ENCODE measurements around the gene RNASEH1. TPM values are rescaled to one million over a fixed set of nuclear protein-coding genes. Genes with fewer than 3 reads are reported as not detected.

The RNASEH1 gene
- total RNA-seq (2012; rRNA removed) (23.7 and 38.3 TPM in 2 replicates), polyA plus RNA-seq (2012; rRNA removed) (21.7 and 23.5 TPM in 2 replicates), Bru-seq, nascent RNA (percentile 84 among the genes with signal in this experiment), BruChase-seq, experiment 1, labeled RNA remaining after a 6-hour chase (percentile 88 among the genes with signal in this experiment), BruChase-seq, experiment 2, labeled RNA remaining after a 2-hour chase (percentile 85 among the genes with signal in this experiment)
- polyA plus RNA-seq (2012; cell fraction: cytosol; rRNA removed): 11.6 and 14.9 TPM in 2 replicates
- polyA plus RNA-seq (2012; cell fraction: nucleus; rRNA removed; ENCODE audit: low replicate concordance): 6.1 and 14.1 TPM in 2 replicates
- long read RNA-seq, transcript RNASEH1-201 (8 exons, 1,887 nt): major isoform, 84 of 102 reads
- long read RNA-seq, partial matches to known transcripts: 1 of 102 reads
- long read RNA-seq, other reads (novel, unspliced or antisense): 17 of 102 reads

- Histone ChIP-seq H3K27me3 (ENCODE audit: control insufficient read depth, insufficient read depth, low read length) (no peaks in the 10 kb centered on the region), H4K20me1 (ENCODE audit: insufficient read depth, low read length) (no peaks in the 10 kb centered on the region), H4K5ac (ENCODE audit: low read depth, low read length) (peak within 1 kb of the TSS; percentile 46), H2BK15ac (ENCODE audit: low read depth, low read length) (peak within 1 kb of the TSS; percentile 62; the same call in 2 of the 3 replicates), H3K9me3 (ENCODE audit: control insufficient read depth, insufficient read depth, low read length) (no peaks in the 10 kb centered on the region), H2BK120ac (ENCODE audit: low read depth, low read length) (peak within 1 kb of the TSS; percentile 81), H3K79me1 (ENCODE audit: low read depth in 1 of 2, low read length in 2 of 2) (peaks cover 30 to 50% of the 10 kb centered on the region in 2 experiments), H3K56ac (ENCODE audit: extremely low read depth, insufficient read depth, low read length) (peak within 1 kb of the TSS; percentile 95), H2BK20ac (ENCODE audit: low read depth, low read length) (peak within 1 kb of the TSS; percentile 75; the same call in 1 of the 2 replicates), H4K91ac (ENCODE audit: insufficient read depth, low read depth, low read length) (peak within 1 kb of the TSS; percentile 96), H3K27ac (ENCODE audit: insufficient read depth, low read length) (peak within 1 kb of the TSS; percentile 79), H3K18ac (ENCODE audit: low read depth, low read length) (peak within 1 kb of the TSS; percentile 25), H2BK5ac (ENCODE audit: low read depth, low read length, poor library complexity, severe bottlenecking) (peak within 1 kb of the TSS; percentile 61), H3K4ac (ENCODE audit: low read depth, low read length) (peak within 1 kb of the TSS; percentile 98), H2AK9ac (replicated peaks; ENCODE audit: low read depth, low read length, poor library complexity) (peak within 1 kb of the TSS; percentile 96), H3K14ac (replicated peaks; ENCODE audit: low read depth, low read length) (peak within 1 kb of the TSS; percentile 99), H3K36me3 (ENCODE audit: control insufficient read depth, insufficient read depth, low read length) (peaks cover 18% of the 10 kb centered on the region), H3K9me1 (ENCODE audit: insufficient read depth, low read length) (peaks cover 8% of the 10 kb centered on the region; the same call in 1 of the 2 replicates), H2AK5ac (ENCODE audit: low read depth, low read length) (peak within 1 kb of the TSS; percentile 83), H3K9ac (ENCODE audit: low read depth, low read length) (peak within 1 kb of the TSS; percentile 78), H3K4me1 (ENCODE audit: control insufficient read depth, insufficient read depth, low read length) (peaks cover 3% of the 10 kb centered on the region; the same call in 1 of the 2 replicates), H2AFZ (replicated peaks; ENCODE audit: low read length, poor library complexity) (peak within 1 kb of the TSS; percentile 97), H4K8ac (ENCODE audit: low read depth in 2 of 2, low read length in 2 of 2) (peak within 1 kb of the TSS; percentile 97 to 98), H3K4me2 (ENCODE audit: low read depth, low read length) (peak within 1 kb of the TSS; percentile 99), H3K4me3 (ENCODE audit: insufficient read depth, low read depth, low read length) (peak within 1 kb of the TSS; percentile 68), H3K23ac (ENCODE audit: low read depth, low read length) (peak within 1 kb of the TSS; percentile 93)
- dilution Hi-C loops (cut with HindIII; ENCODE audit: low sequenced_read_pairs, unreplicated experiment): no loop called here
- in situ Hi-C loops (cut with MboI; ENCODE audit: low sequenced_read_pairs): no loop called here
- BruUV-seq (replicated peaks): no TSS peak
- WGBS, 2 experiments (ENCODE audit: extremely low coverage in 2 of 2, insufficient read length in 1 of 2): 1% methylated on average over 25 of the region's 67 CpGs; no CpG with 5 or more reads in 1 of the 2 experiments
- ATAC-seq (ENCODE audit: low read depth) (peak; percentile 99), DNase-seq (peak; percentile 99)
- CTCF ChIA-PET: interaction anchor here (0.8 kb wide), 1 partner anchor 15 kb away, joined by 3 read pairs; no protein-coding TSS in a partner anchor
- intact Hi-C loops (cut with micrococcal nuclease): loop anchor here (1.0 to 2.0 kb wide), 4 partner anchors 17 to 93 kb away; partner anchors contain the start of gene RPS7
- POLR2A ChIA-PET (ENCODE audit: unreplicated experiment): interaction anchor here (0.7 kb wide), 1 partner anchor 173 kb away, joined by 3 read pairs; no protein-coding TSS in a partner anchor
- TF ChIP-seq RCOR1 (IDR thresholded peaks at IDR 0.05; ENCODE audit: insufficient replicate concordance, low read length) (no peak), ELK1 (IDR thresholded peaks at IDR 0.05; ENCODE audit: borderline replicate concordance, low read depth, low read length) (no peak), MAZ (IDR thresholded peaks at IDR 0.05; ENCODE audit: borderline replicate concordance, low read depth, low read length) (peak; percentile 87), BHLHE40 (IDR thresholded peaks at IDR 0.05; ENCODE audit: low read depth, low read length) (peak; percentile 81), USF2 (IDR thresholded peaks at IDR 0.05; ENCODE audit: low read depth, low read length) (peak; percentile 18; the same call in 1 of the 2 replicates), MXI1 (IDR thresholded peaks at IDR 0.05; ENCODE audit: borderline replicate concordance, low read depth, low read length) (peak; percentile 94; the same call in 1 of the 2 replicates), POLR2A (IDR thresholded peaks at IDR 0.05; ENCODE audit: low read depth, low read length) (peak; percentile 96), CHD1 (IDR thresholded peaks at IDR 0.05; ENCODE audit: low read depth, low read length) (no peak), CEBPB (IDR thresholded peaks at IDR 0.05; ENCODE audit: low read depth, low read length) (no peak), NFE2L2 (IDR thresholded peaks at IDR 0.05; ENCODE audit: low read depth, low read length) (no peak), FOS (IDR thresholded peaks at IDR 0.05; ENCODE audit: low read depth, low read length) (no peak), SMC3 (IDR thresholded peaks at IDR 0.05; ENCODE audit: low read depth, low read length) (no peak), MAFK (IDR thresholded peaks at IDR 0.05; ENCODE audit: low read depth, low read length) (no peak), RFX5 (IDR thresholded peaks at IDR 0.05; ENCODE audit: low read depth, low read length) (no peak)
These were observed at the start of gene RNASEH1 for GRCh38 chr2:3558205-3559014. Gene RNASEH1, minus strand, starts transcription at chr2:3558333. Its CDS starts 73 bp downstream, at chr2:3558260.
